ENCODE data around the gene LRRC18.

- TF ChIP-seq, protein P1, sequence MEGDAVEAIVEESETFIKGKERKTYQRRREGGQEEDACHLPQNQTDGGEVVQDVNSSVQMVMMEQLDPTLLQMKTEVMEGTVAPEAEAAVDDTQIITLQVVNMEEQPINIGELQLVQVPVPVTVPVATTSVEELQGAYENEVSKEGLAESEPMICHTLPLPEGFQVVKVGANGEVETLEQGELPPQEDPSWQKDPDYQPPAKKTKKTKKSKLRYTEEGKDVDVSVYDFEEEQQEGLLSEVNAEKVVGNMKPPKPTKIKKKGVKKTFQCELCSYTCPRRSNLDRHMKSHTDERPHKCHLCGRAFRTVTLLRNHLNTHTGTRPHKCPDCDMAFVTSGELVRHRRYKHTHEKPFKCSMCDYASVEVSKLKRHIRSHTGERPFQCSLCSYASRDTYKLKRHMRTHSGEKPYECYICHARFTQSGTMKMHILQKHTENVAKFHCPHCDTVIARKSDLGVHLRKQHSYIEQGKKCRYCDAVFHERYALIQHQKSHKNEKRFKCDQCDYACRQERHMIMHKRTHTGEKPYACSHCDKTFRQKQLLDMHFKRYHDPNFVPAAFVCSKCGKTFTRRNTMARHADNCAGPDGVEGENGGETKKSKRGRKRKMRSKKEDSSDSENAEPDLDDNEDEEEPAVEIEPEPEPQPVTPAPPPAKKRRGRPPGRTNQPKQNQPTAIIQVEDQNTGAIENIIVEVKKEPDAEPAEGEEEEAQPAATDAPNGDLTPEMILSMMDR (conservative IDR thresholded peaks at IDR 0.05), result no peak
- TF ChIP-seq EZH2 (IDR thresholded peaks at IDR 0.05; ENCODE audit: low read depth), result no peak
Observed at GRCh38 chr10:48951707-48952106, 12.1 kb upstream of the LRRC18 start.
